HEK293T (cell line): Measurements from ENCODE around the gene ASCL1.

ENCODE experiments used
- FOXK2 ChIP-seq: fragments of 450-650 bp; IDR thresholded peaks from 2 replicates; pipeline ENCODE4 v1.6.1; 2016; ENCODE audit warnings: mild to moderate bottlenecking
- HDGF ChIP-seq: fragments of 450-650 bp; IDR thresholded peaks from 2 replicates; pipeline ENCODE4 v1.6.1; 2017; ENCODE audit warnings: antibody characterized with exemption, borderline replicate concordance
- L3MBTL2 ChIP-seq: fragments of 450-650 bp; conservative IDR thresholded peaks from 2 replicates; pipeline ENCODE4 v1.6.1; 2016; ENCODE audit warnings: mild to moderate bottlenecking
- SP1 ChIP-seq: fragments of 450-650 bp; IDR thresholded peaks from 2 replicates; pipeline ENCODE4 v1.6.1; 2017
- SUZ12 ChIP-seq: fragments of 450-650 bp; IDR thresholded peaks from 2 replicates; pipeline ENCODE4 v1.6.1; 2016; ENCODE audit warnings: mild to moderate bottlenecking
- TARDBP ChIP-seq: fragments of 450-650 bp; IDR thresholded peaks from 2 replicates; pipeline ENCODE4 v1.6.1; 2016

GRCh38 chr12:102933168-102933567 lies 24.3 kb upstream of the ASCL1 start:
- TF ChIP-seq SP1 (no peak), HDGF (no peak), SUZ12 (no peak), TARDBP (no peak), L3MBTL2 (no peak), FOXK2 (no peak)
